Neuronal stem cell (in vitro differentiated cells): ENCODE measurements around the gene CDK4.

Source experiments
- DNase-seq: peaks from one replicate; pipeline ENCODE4 v3.0.0-alpha.2; 2013; ENCODE audit warnings: low spot score
- H2AFZ ChIP-seq: one replicate; pipeline ENCODE4 v1.6.1; 2013; ENCODE audit warnings: mild to moderate bottlenecking, low read length, inconsistent platforms
- H2AK5ac ChIP-seq: 2 replicates; pipeline ENCODE4 v1.6.1; 2013; ENCODE audit warnings: low read depth, mild to moderate bottlenecking, inconsistent platforms, low read length, moderate library complexity, mixed read lengths
- H2BK120ac ChIP-seq: 2 replicates; pipeline ENCODE4 v1.6.1; 2013; ENCODE audit warnings: low read depth, mild to moderate bottlenecking, inconsistent platforms, low read length, moderate library complexity, mixed read lengths
- H2BK12ac ChIP-seq: one replicate; pipeline ENCODE4 v1.6.1; 2013; ENCODE audit warnings: low read length, inconsistent platforms
- H2BK15ac ChIP-seq: 2 replicates; pipeline ENCODE4 v1.6.1; 2013; ENCODE audit warnings: mild to moderate bottlenecking, low read length, inconsistent platforms, mixed read lengths
- H2BK5ac ChIP-seq: one replicate; pipeline ENCODE4 v1.6.1; 2013; ENCODE audit warnings: inconsistent platforms, mild to moderate bottlenecking, low read length, moderate library complexity
- H3K14ac ChIP-seq: one replicate; pipeline ENCODE4 v1.6.1; 2013; ENCODE audit warnings: low read length, inconsistent platforms
- H3K18ac ChIP-seq: 2 replicates; pipeline ENCODE4 v1.6.1; 2013; ENCODE audit warnings: low read length, inconsistent platforms
- H3K23ac ChIP-seq: 2 replicates; pipeline ENCODE4 v1.6.1; 2013; ENCODE audit warnings: low read depth, mild to moderate bottlenecking, mixed read lengths, low read length, inconsistent platforms; ENCODE audit not compliant: poor library complexity
- H3K27ac ChIP-seq: replicated peaks from 3 replicates; pipeline ENCODE4 v1.5.1; 2013; ENCODE audit warnings: low read length, inconsistent platforms
- H3K27me3 ChIP-seq, 3 experiments: 2 replicates each; pipeline ENCODE4 v1.6.1; 2013; ENCODE audit warnings: low read length in 3 of 3, mild to moderate bottlenecking in 2 of 3, inconsistent platforms in 1 of 3, low read depth in 1 of 3, mixed read lengths in 1 of 3, moderate library complexity in 1 of 3; ENCODE audit not compliant: control insufficient read depth in 3 of 3, insufficient read depth in 3 of 3
- H3K36me3 ChIP-seq, 2 donors: replicated peaks in 1 of 2; 2 replicates each; pipeline ENCODE4 v1.6.1; 2013; ENCODE audit warnings: low read length in 2 of 2; ENCODE audit not compliant: control insufficient read depth in 2 of 2, insufficient read depth in 2 of 2
- H3K4ac ChIP-seq: 2 replicates; pipeline ENCODE4 v1.6.1; 2013; ENCODE audit warnings: inconsistent platforms, mild to moderate bottlenecking, low read length, moderate library complexity
- H3K4me1 ChIP-seq, 2 donors: 1 replicate in 1 of 2; 2 replicates in 1 of 2; pipeline ENCODE4 v1.6.1; 2013; ENCODE audit warnings: low read length in 2 of 2, low read depth in 1 of 2; ENCODE audit not compliant: control insufficient read depth in 2 of 2, insufficient read depth in 1 of 2
- H3K4me2 ChIP-seq: one replicate; pipeline ENCODE4 v1.6.1; 2013; ENCODE audit warnings: mild to moderate bottlenecking, low read length, inconsistent platforms; ENCODE audit not compliant: insufficient read depth, poor library complexity, severe bottlenecking
- H3K4me3 ChIP-seq, 2 donors: 2 replicates each; pipeline ENCODE4 v1.5.1; 2013; ENCODE audit warnings: low read length in 2 of 2, mild to moderate bottlenecking in 2 of 2, inconsistent platforms in 1 of 2, moderate library complexity in 1 of 2
- H3K79me1 ChIP-seq: one replicate; pipeline ENCODE4 v1.6.1; 2013; ENCODE audit warnings: low read depth, mild to moderate bottlenecking, inconsistent platforms, low read length, moderate library complexity
- H3K9ac ChIP-seq: one replicate; pipeline ENCODE4 v1.6.1; 2013; ENCODE audit warnings: mild to moderate bottlenecking, low read depth, low read length, inconsistent platforms; ENCODE audit not compliant: poor library complexity
- H3K9me3 ChIP-seq, 2 donors: replicated peaks in 1 of 2; 2 replicates each; pipeline versions ENCODE3 to v1.6.1; 2013; ENCODE audit warnings: low read length in 2 of 2, mild to moderate bottlenecking in 2 of 2, inconsistent platforms in 1 of 2, low read depth in 1 of 2, mixed read lengths in 1 of 2, moderate library complexity in 1 of 2; ENCODE audit not compliant: control insufficient read depth in 2 of 2, insufficient read depth in 1 of 2
- H4K8ac ChIP-seq: one replicate; pipeline ENCODE4 v1.6.1; 2013; ENCODE audit warnings: low read depth, mild to moderate bottlenecking, inconsistent platforms, low read length, moderate library complexity
- H4K91ac ChIP-seq: one replicate; pipeline ENCODE4 v1.6.1; 2013; ENCODE audit warnings: low read length, low read depth, mild to moderate bottlenecking, inconsistent platforms; ENCODE audit not compliant: poor library complexity
- WGBS, 2 donors: extraction: QIAGEN DNeasy Blood & Tissue Kit; methylation state at CpG; one replicate each; pipeline ENCODE4 v1.1.7; 2013; ENCODE audit warnings: missing lambda C conversion rate in 2 of 2, mixed read lengths in 1 of 2; ENCODE audit not compliant: insufficient read length in 2 of 2, insufficient replicate concordance in 1 of 2; ENCODE audit errors: extremely low coverage in 2 of 2; 5-methylcytosine and 5-hydroxymethylcytosine counted together

The CDK4 gene

DNA sequence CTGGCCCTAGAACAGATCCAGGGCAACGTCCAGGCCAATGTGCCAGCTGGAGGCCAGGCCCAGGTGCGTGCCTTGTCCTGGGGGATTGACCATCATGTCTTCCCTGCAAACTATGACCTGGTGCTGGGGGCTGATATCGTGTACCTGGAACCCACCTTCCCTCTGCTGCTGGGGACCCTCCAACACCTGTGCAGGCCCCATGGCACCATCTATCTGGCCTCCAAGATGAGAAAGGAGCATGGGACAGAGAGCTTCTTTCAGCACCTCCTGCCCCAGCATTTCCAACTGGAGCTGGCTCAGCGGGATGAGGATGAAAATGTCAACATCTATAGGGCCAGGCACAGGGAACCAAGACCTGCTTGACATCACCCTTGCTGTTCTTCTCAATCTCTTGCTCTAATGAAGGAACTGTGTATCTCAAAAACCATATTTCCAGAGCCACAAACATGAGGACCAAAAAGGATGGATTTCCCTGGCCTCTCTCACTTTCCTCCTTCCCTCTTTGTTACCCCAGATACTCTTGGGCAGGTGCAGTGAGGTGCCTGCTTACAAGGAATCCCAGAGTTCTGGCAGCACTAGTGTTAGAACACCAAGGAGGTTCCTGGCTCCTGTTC, 28.3 kb upstream of the CDK4 start:
- H3K9ac ChIP-seq: peak overlapping the region; percentile 60
- no peak overlapping the region for H2AK5ac ChIP-seq
- DNase-seq: no peak
- peaks cover 2 to 37% of the 10 kb centered on the region in 2 donors for H3K36me3 ChIP-seq
- H2AFZ ChIP-seq: no peak overlapping the region
- no peak overlapping the region for H4K91ac ChIP-seq
- H3K27ac ChIP-seq: no peak overlapping the region
- no CpG with 5 or more reads among the region's 4 CpGs for WGBS, 2 donors
- H3K4me1 ChIP-seq: peaks cover 3 to 6% of the 10 kb centered on the region in 2 donors
- no peaks in the 10 kb centered on the region for H3K9me3 ChIP-seq
- H3K27me3 ChIP-seq: no peaks in the 10 kb centered on the region
- no peak overlapping the region for H3K14ac ChIP-seq
- H3K18ac ChIP-seq: no peak overlapping the region
- H2BK5ac ChIP-seq: no peak overlapping the region
- H3K4me3 ChIP-seq: no peak overlapping the region
- no peak overlapping the region for H2BK120ac ChIP-seq
- H3K4ac ChIP-seq: no peak overlapping the region
- no peak overlapping the region for H2BK12ac ChIP-seq
- H3K23ac ChIP-seq: no peak overlapping the region
- no peak overlapping the region for H4K8ac ChIP-seq
- H3K4me2 ChIP-seq: no peak overlapping the region
- peaks cover 4% of the 10 kb centered on the region for H3K79me1 ChIP-seq
- H2BK15ac ChIP-seq: no peak overlapping the region

GRCh38 chr12:57779736-57780135, 27.6 kb upstream of the CDK4 start:
- Histone ChIP-seq H2BK12ac (no peak overlapping the region), H2AK5ac (no peak overlapping the region), H3K4me2 (no peak overlapping the region), H4K8ac (no peak overlapping the region), H3K4ac (no peak overlapping the region), H2BK15ac (no peak overlapping the region), H4K91ac (no peak overlapping the region), H2BK120ac (no peak overlapping the region), H3K79me1 (peaks cover 4% of the 10 kb centered on the region), H3K14ac (no peak overlapping the region), H3K4me1 (peaks cover 3 to 6% of the 10 kb centered on the region in 2 donors), H3K27me3 (no peaks in the 10 kb centered on the region), H3K9ac (no peak overlapping the region), H3K27ac (no peak overlapping the region), H3K9me3 (no peaks in the 10 kb centered on the region), H3K18ac (no peak overlapping the region), H3K4me3 (no peak overlapping the region), H2AFZ (no peak overlapping the region), H2BK5ac (no peak overlapping the region), H3K36me3 (peaks cover 0 to 35% of the 10 kb centered on the region in 2 donors), H3K23ac (no peak overlapping the region)
- no CpG with 5 or more reads among the region's 1 CpG for WGBS, 2 donors
- no peak for DNase-seq

- Histone ChIP-seq H3K4ac (no peak overlapping the region), H3K27me3 (no peaks in the 10 kb centered on the region), H4K8ac (no peak overlapping the region), H2AK5ac (no peak overlapping the region), H3K18ac (no peak overlapping the region), H4K91ac (no peak overlapping the region), H3K36me3 (peaks cover 0 to 28% of the 10 kb centered on the region in 2 donors), H2AFZ (no peak overlapping the region), H2BK120ac (no peak overlapping the region), H2BK12ac (no peak overlapping the region), H3K9me3 (no peaks in the 10 kb centered on the region), H3K27ac (no peak overlapping the region), H3K4me1 (peaks cover under 1 to 3% of the 10 kb centered on the region in 2 donors), H3K4me3 (no peak overlapping the region), H3K14ac (no peak overlapping the region), H2BK15ac (no peak overlapping the region), H3K79me1 (peaks cover 3% of the 10 kb centered on the region), H3K9ac (no peak overlapping the region), H2BK5ac (no peak overlapping the region), H3K4me2 (no peak overlapping the region), H3K23ac (no peak overlapping the region)
- no peak for DNase-seq
- WGBS, 2 donors: no CpG with 5 or more reads among the region's 7 CpGs
These were observed 25.8 kb upstream of the CDK4 start for GRCh38 chr12:57777911-57778310.

DNA sequence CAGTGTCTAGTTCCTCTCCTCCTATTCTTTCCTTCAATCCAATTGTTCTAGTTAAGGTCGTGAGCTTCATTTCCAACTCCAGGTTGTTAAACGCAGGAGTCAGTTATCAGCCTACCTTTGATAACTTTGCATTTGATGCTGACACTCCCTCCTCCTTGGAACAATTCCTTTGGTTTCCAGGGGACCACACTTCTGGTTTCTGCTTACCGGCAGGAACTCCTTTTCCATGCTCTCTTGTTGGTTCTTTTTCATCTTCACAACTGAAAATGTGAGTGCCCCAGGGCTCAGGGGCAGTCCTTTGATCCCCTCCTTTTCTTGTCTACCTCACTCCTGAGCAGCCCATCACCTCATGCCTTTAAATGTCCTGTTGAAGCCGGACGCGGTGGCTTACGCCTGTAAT, 25.3 kb upstream of the CDK4 start:
- H3K9me3 ChIP-seq: no peaks in the 10 kb centered on the region
- no peaks in the 10 kb centered on the region for H3K79me1 ChIP-seq
- no CpG with 5 or more reads among the region's 7 CpGs for WGBS, 2 donors
- H3K4me1 ChIP-seq: peaks cover 2 to 4% of the 10 kb centered on the region in 2 donors
- no peak overlapping the region for H2BK12ac ChIP-seq
- no peak overlapping the region for H2BK15ac ChIP-seq
- H3K27me3 ChIP-seq: no peaks in the 10 kb centered on the region
- H3K27ac ChIP-seq: no peak overlapping the region
- no peak overlapping the region for H3K4ac ChIP-seq
- H3K4me3 ChIP-seq: no peak overlapping the region
- H4K8ac ChIP-seq: no peak overlapping the region
- H2AK5ac ChIP-seq: no peak overlapping the region
- no peak overlapping the region for H3K23ac ChIP-seq
- no peak overlapping the region for H2BK5ac ChIP-seq
- no peak overlapping the region for H3K14ac ChIP-seq
- H4K91ac ChIP-seq: no peak overlapping the region
- no peak overlapping the region for H3K18ac ChIP-seq
- H3K4me2 ChIP-seq: no peak overlapping the region
- DNase-seq: no peak
- peaks cover 0 to 28% of the 10 kb centered on the region in 2 donors for H3K36me3 ChIP-seq
- H2AFZ ChIP-seq: no peak overlapping the region
- no peak overlapping the region for H2BK120ac ChIP-seq
- H3K9ac ChIP-seq: no peak overlapping the region
